ENCODE measurements around the gene FFAR1.

DNA sequence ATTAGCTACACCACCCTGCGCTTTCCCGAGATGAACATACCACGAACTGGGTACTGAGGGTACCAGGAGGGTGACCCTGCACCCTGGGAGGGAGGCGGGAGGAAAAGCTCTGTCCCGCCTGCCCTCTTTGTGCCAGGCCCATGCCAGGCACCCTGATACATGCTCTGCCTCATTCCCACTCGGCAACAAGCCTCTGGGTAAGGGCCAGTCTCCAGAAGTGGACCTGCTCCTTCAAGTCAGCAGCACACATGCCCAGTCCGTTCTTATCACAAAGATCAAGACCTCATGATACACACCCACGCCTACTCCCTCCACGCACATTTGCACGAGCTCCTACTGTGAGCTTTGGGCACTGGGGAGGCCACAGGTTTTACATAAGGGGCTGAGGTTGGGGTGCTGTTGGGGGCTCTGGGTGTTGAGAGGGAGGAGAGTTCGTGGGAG, 2.0 kb upstream of the FFAR1 start:
- TF ChIP-seq POLR2AphosphoS5 (IDR thresholded peaks at IDR 0.05; ENCODE audit: low read depth, low read length) (no peak), POLR2A (IDR thresholded peaks at IDR 0.05; ENCODE audit: low read depth, low read length) (peak; percentile 66), TAF1 (IDR thresholded peaks at IDR 0.05; ENCODE audit: borderline replicate concordance, low read depth, low read length) (no peak)

Data from GM12892 (cell line).